H9 (cell line): Measurements from ENCODE around the gene TMBIM6. TPM values are rescaled to one million over a fixed set of nuclear protein-coding genes. Genes with fewer than 3 reads are reported as not detected.

Experiments used
- DNase-seq: peaks from one replicate; pipeline ENCODE4 v3.0.0-alpha.2; 2017
- H2AFZ ChIP-seq: one replicate; pipeline ENCODE4 v1.6.1; 2013; ENCODE audit warnings: mild to moderate bottlenecking, low read length, control low read depth, moderate library complexity
- H2AK5ac ChIP-seq: 2 replicates; pipeline ENCODE4 v1.6.1; 2013; ENCODE audit warnings: low read length, control low read depth, mixed read lengths; ENCODE audit not compliant: insufficient read length
- H2BK120ac ChIP-seq: one replicate; pipeline ENCODE4 v1.6.1; 2013; ENCODE audit warnings: low read depth, mild to moderate bottlenecking, low read length, control low read depth, inconsistent platforms; ENCODE audit not compliant: poor library complexity, severe bottlenecking
- H2BK12ac ChIP-seq: 2 replicates; pipeline ENCODE4 v1.6.1; 2013; ENCODE audit warnings: low read length, control low read depth, mixed read lengths, low read depth; ENCODE audit not compliant: insufficient read length
- H2BK15ac ChIP-seq: 2 replicates; pipeline ENCODE4 v1.6.1; 2013; ENCODE audit warnings: low read depth, low read length, control low read depth
- H2BK20ac ChIP-seq: one replicate; pipeline ENCODE4 v1.6.1; 2013; ENCODE audit warnings: low read depth, mild to moderate bottlenecking, low read length, control low read depth, inconsistent platforms; ENCODE audit not compliant: poor library complexity, severe bottlenecking
- H2BK5ac ChIP-seq: 2 replicates; pipeline ENCODE4 v1.6.1; 2013; ENCODE audit warnings: low read length, control low read depth, mixed read lengths; ENCODE audit not compliant: insufficient read length
- H3K14ac ChIP-seq: 2 replicates; pipeline ENCODE4 v1.6.1; 2013; ENCODE audit warnings: low read length, control low read depth; ENCODE audit not compliant: insufficient read depth
- H3K18ac ChIP-seq: 2 replicates; pipeline ENCODE4 v1.6.1; 2013; ENCODE audit warnings: low read depth, mild to moderate bottlenecking, mixed read lengths, low read length, control low read depth; ENCODE audit not compliant: insufficient read length
- H3K23ac ChIP-seq: 2 replicates; pipeline ENCODE4 v1.6.1; 2013; ENCODE audit warnings: low read length, control low read depth, mixed read lengths, low read depth; ENCODE audit not compliant: insufficient read length
- H3K23me2 ChIP-seq: 2 replicates; pipeline ENCODE4 v1.6.1; 2013; ENCODE audit warnings: low read depth, mild to moderate bottlenecking, mixed read lengths, low read length, control low read depth; ENCODE audit not compliant: insufficient read length, poor library complexity, severe bottlenecking
- H3K27ac ChIP-seq: 2 replicates; pipeline ENCODE4 v1.5.1; 2013; ENCODE audit warnings: low read length, control low read depth, mixed read lengths, low read depth; ENCODE audit not compliant: insufficient read length
- H3K27me3 ChIP-seq: 2 replicates; pipeline ENCODE4 v1.6.1; 2013; ENCODE audit warnings: low read length, control low read depth, inconsistent platforms; ENCODE audit not compliant: insufficient read depth
- H3K4ac ChIP-seq: 2 replicates; pipeline ENCODE4 v1.6.1; 2013; ENCODE audit warnings: low read depth, mild to moderate bottlenecking, control low read depth, inconsistent platforms, low read length, moderate library complexity
- H3K4me1 ChIP-seq: 2 replicates; pipeline ENCODE4 v1.6.1; 2013; ENCODE audit warnings: low read length, control low read depth, inconsistent platforms; ENCODE audit not compliant: insufficient read depth
- H3K4me2 ChIP-seq: 2 replicates; pipeline ENCODE4 v1.6.1; 2013; ENCODE audit warnings: low read length, control low read depth, mixed read lengths; ENCODE audit not compliant: insufficient read length, insufficient read depth
- H3K56ac ChIP-seq: 2 replicates; pipeline ENCODE4 v1.6.1; 2013; ENCODE audit warnings: low read depth, mild to moderate bottlenecking, mixed read lengths, low read length, control low read depth; ENCODE audit not compliant: insufficient read length
- H3K79me1 ChIP-seq: 2 replicates; pipeline ENCODE4 v1.6.1; 2013; ENCODE audit warnings: low read depth, mild to moderate bottlenecking, moderate library complexity, low read length, control low read depth, inconsistent platforms; ENCODE audit not compliant: insufficient read depth, poor library complexity, severe bottlenecking
- H3K79me2 ChIP-seq: 2 replicates; pipeline ENCODE4 v1.6.1; 2013; ENCODE audit warnings: low read length, control low read depth, inconsistent platforms; ENCODE audit not compliant: insufficient read depth
- H3K9ac ChIP-seq: 2 replicates; pipeline ENCODE4 v1.6.1; 2013; ENCODE audit warnings: low read length, control low read depth, mixed read lengths; ENCODE audit not compliant: insufficient read length; ENCODE audit errors: extremely low read depth
- H3K9me3 ChIP-seq: one replicate; pipeline ENCODE4 v1.6.1; 2013; ENCODE audit warnings: low read depth, low read length, inconsistent platforms; ENCODE audit not compliant: control insufficient read depth
- H3T11ph ChIP-seq: one replicate; pipeline ENCODE4 v1.6.1; 2013; ENCODE audit warnings: mild to moderate bottlenecking, low read length, control low read depth, inconsistent platforms
- H4K20me1 ChIP-seq: one replicate; pipeline ENCODE4 v1.6.1; 2013; ENCODE audit not compliant: control insufficient read depth, insufficient read length, insufficient read depth
- H4K5ac ChIP-seq: 2 replicates; pipeline ENCODE4 v1.6.1; 2013; ENCODE audit warnings: low read depth, mild to moderate bottlenecking, mixed read lengths, low read length, control low read depth; ENCODE audit not compliant: insufficient read length
- H4K8ac ChIP-seq: replicated peaks from 2 replicates; pipeline ENCODE4 v1.6.1; 2013; ENCODE audit warnings: low read length, control low read depth, mixed read lengths, low read depth; ENCODE audit not compliant: insufficient read length
- H4K91ac ChIP-seq: 2 replicates; pipeline ENCODE4 v1.6.1; 2013; ENCODE audit warnings: low read depth, mild to moderate bottlenecking, moderate library complexity, mixed read lengths, low read length, control low read depth; ENCODE audit not compliant: insufficient read length
- H3K27ac Mint-ChIP-seq, 3 experiments: 2 replicates in 2 of 3; 3 replicates in 1 of 3; pipeline ENCODE4 v1.8.0; 2020 to 2021; ENCODE audit warnings: mixed read lengths in 3 of 3, mild to moderate bottlenecking in 1 of 3, moderate library complexity in 1 of 3
- H3K27me3 Mint-ChIP-seq: 2 replicates; pipeline ENCODE4 v1.8.0; 2021; ENCODE audit warnings: low read depth, mild to moderate bottlenecking, moderate library complexity, mixed read lengths
- H3K36me3 Mint-ChIP-seq, 3 experiments: 2 replicates in 2 of 3; 3 replicates in 1 of 3; pipeline ENCODE4 v1.8.0; 2020 to 2021; ENCODE audit warnings: low read depth in 3 of 3, mixed read lengths in 3 of 3; ENCODE audit not compliant: insufficient read depth in 1 of 3
- H3K4me1 Mint-ChIP-seq, 2 experiments: 2 replicates each; pipeline ENCODE4 v1.8.0; 2020; ENCODE audit warnings: mixed read lengths in 2 of 2
- H3K4me3 Mint-ChIP-seq, 2 experiments: 2 replicates in 1 of 2; 3 replicates in 1 of 2; pipeline ENCODE4 v1.8.0; 2020 to 2021; ENCODE audit warnings: mild to moderate bottlenecking in 2 of 2, mixed read lengths in 2 of 2, moderate library complexity in 1 of 2
- H3K9me3 Mint-ChIP-seq, 2 experiments: 2 replicates in 1 of 2; 3 replicates in 1 of 2; pipeline ENCODE4 v1.8.0; 2020; ENCODE audit warnings: mild to moderate bottlenecking in 2 of 2, mixed read lengths in 2 of 2, moderate library complexity in 1 of 2
- WGBS: extraction: QIAGEN DNeasy Blood & Tissue Kit; methylation state at CpG from one replicate; pipeline ENCODE4 v1.1.7; 2013; ENCODE audit warnings: missing lambda C conversion rate, low lambda C conversion rate, mixed read lengths; ENCODE audit not compliant: insufficient read length; ENCODE audit errors: extremely low coverage; 5-methylcytosine and 5-hydroxymethylcytosine counted together
- total RNA-seq: library from RNA; stranded (reverse); gene quantifications from 2 replicates; pipeline ENCODE4 v1.2.1, GENCODE V29; 2021
- TF ChIP-seq, protein P1 (sequence below): fragments of 200-600 bp; sonication (generic); conservative IDR thresholded peaks from 3 replicates; pipeline ENCODE4 v1.8.0; 2021; ENCODE audit warnings: antibody characterized with exemption, mild to moderate bottlenecking

TMBIM6 gene
- total RNA-seq, 1 experiment from 2014 or later: 362 TPM

DNA sequence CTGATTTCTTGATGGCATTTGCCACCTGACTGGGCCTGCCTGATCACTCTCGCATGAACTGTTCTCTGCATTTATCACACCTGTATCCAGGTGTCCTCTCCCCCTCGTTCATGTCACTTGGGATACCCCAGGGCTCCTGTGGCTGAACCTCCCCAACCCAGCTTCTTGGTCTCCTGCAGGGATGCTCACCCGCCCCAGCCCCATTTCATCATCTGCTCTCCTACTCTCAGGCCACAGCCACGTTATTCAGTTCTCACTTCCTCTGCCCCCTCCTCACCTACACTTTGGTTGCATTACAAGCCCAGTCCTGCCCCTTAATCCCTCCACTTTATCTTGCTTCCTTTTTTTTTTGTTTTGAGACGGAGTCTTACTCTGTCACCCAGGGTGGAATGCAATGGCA, 35.5 kb downstream of the TMBIM6 start:
- Histone ChIP-seq H2BK12ac (no peak overlapping the region), H3K27ac (no peak overlapping the region), H3K9ac (no peak overlapping the region), H3K79me2 (no peaks in the 10 kb centered on the region), H3T11ph (no peak overlapping the region), H4K5ac (no peak overlapping the region), H3K23ac (no peak overlapping the region), H2BK20ac (no peak overlapping the region), H3K4ac (no peak overlapping the region), H3K4me2 (no peak overlapping the region), H2AK5ac (no peak overlapping the region), H4K20me1 (no peaks in the 10 kb centered on the region), H3K4me1 (no peaks in the 10 kb centered on the region), H2AFZ (no peak overlapping the region), H3K79me1 (no peaks in the 10 kb centered on the region), H3K27me3 (no peaks in the 10 kb centered on the region), H3K56ac (no peak overlapping the region), H2BK5ac (no peak overlapping the region), H4K8ac (no peak overlapping the region), H2BK15ac (no peak overlapping the region), H3K23me2 (no peaks in the 10 kb centered on the region), H3K18ac (no peak overlapping the region), H3K14ac (no peak overlapping the region), H4K91ac (no peak overlapping the region), H3K9me3 (no peaks in the 10 kb centered on the region), H2BK120ac (no peak overlapping the region)
- H3K9me3 Mint-ChIP-seq: no peaks in the 10 kb centered on the region
- no peak overlapping the region; a peak in 1 of 7 replicates for H3K27ac Mint-ChIP-seq
- no peaks in the 10 kb centered on the region for H3K36me3 Mint-ChIP-seq
- DNase-seq: no peak
- H3K4me3 Mint-ChIP-seq: no peak overlapping the region; a peak in 1 of 5 replicates
- peaks cover 32% of the 10 kb centered on the region for H3K27me3 Mint-ChIP-seq
- H3K4me1 Mint-ChIP-seq: peaks cover 13 to 19% of the 10 kb centered on the region in 2 experiments
- WGBS: no CpG with 5 or more reads among the region's 5 CpGs
- TF ChIP-seq, protein P1, sequence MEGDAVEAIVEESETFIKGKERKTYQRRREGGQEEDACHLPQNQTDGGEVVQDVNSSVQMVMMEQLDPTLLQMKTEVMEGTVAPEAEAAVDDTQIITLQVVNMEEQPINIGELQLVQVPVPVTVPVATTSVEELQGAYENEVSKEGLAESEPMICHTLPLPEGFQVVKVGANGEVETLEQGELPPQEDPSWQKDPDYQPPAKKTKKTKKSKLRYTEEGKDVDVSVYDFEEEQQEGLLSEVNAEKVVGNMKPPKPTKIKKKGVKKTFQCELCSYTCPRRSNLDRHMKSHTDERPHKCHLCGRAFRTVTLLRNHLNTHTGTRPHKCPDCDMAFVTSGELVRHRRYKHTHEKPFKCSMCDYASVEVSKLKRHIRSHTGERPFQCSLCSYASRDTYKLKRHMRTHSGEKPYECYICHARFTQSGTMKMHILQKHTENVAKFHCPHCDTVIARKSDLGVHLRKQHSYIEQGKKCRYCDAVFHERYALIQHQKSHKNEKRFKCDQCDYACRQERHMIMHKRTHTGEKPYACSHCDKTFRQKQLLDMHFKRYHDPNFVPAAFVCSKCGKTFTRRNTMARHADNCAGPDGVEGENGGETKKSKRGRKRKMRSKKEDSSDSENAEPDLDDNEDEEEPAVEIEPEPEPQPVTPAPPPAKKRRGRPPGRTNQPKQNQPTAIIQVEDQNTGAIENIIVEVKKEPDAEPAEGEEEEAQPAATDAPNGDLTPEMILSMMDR: no peak
